Gastrocnemius medialis (tissue), 4 donors: ENCODE measurements around the gene RASAL3. TPM values are rescaled to one million over a fixed set of nuclear protein-coding genes. Genes with fewer than 3 reads are reported as not detected.
A peak's percentile ranks its signal among the peaks of the same experiment; 100 is the strongest.

Source experiments
- ATAC-seq, 2 donors: fragments of 150-250 bp; one replicate each; pipeline ENCODE4 v1.9.1; 2016
- DNase-seq, 2 donors: peaks; one replicate each; pipeline ENCODE4 v3.0.0-alpha.2; 2019
- H3K27ac ChIP-seq, 4 donors: fragments of 200-600 bp; sonication (generic); 1 replicate in 1 of 4; 2 replicates in 3 of 4; pipeline ENCODE4 v1.5.1; 2016 to 2018; ENCODE audit warnings: mild to moderate bottlenecking in 2 of 4, moderate library complexity in 1 of 4
- H3K27me3 ChIP-seq, 3 donors: fragments of 200-600 bp; sonication (generic) in 2 of 3; 1 replicate in 1 of 3; 2 replicates in 2 of 3; pipeline versions ENCODE4 v1.5.1 to v1.6.0; 2016 to 2019; ENCODE audit warnings: mild to moderate bottlenecking in 1 of 3, moderate library complexity in 1 of 3
- H3K36me3 ChIP-seq, 2 donors: fragments of 200-600 bp; sonication (generic) in 1 of 2; one replicate each; pipeline ENCODE4 v1.5.1; 2017 to 2018
- H3K4me1 ChIP-seq, 2 donors: fragments of 200-600 bp; sonication (generic) in 1 of 2; one replicate each; pipeline ENCODE4 v1.5.1; 2016 to 2017; ENCODE audit warnings: mild to moderate bottlenecking in 2 of 2
- H3K4me3 ChIP-seq, 4 donors: fragments of 200-600 bp; sonication (generic) in 3 of 4; 1 replicate in 1 of 4; 2 replicates in 3 of 4; pipeline ENCODE4 v1.5.1; 2016 to 2019; ENCODE audit warnings: mild to moderate bottlenecking in 2 of 4
- H3K9me3 ChIP-seq, 3 donors: fragments of 200-600 bp; sonication (generic) in 2 of 3; 1 replicate in 1 of 3; 2 replicates in 2 of 3; pipeline ENCODE4 v1.5.1; 2016 to 2019
- POLR2A ChIP-seq, 2 donors: fragments of 450-650 bp; IDR thresholded peaks; one replicate each; pipeline ENCODE4 v1.6.1; 2017; ENCODE audit warnings: antibody characterized with exemption in 2 of 2, mild to moderate bottlenecking in 2 of 2, moderate library complexity in 2 of 2
- in situ Hi-C, 4 donors: fragments of 200-750 bp; cut with MboI; loops; one replicate each; pipeline versions ENCODE4 v1.15.0 to v1.8.0; 2017; ENCODE audit warnings: low sequenced_read_pairs in 4 of 4
- intact Hi-C: fragments of 100-400 bp; cut with DNase I; formaldehyde crosslinking; loops from one replicate; pipeline ENCODE4 v1.15.1; 2023; ENCODE audit warnings: low total_unique reads
- total RNA-seq, 4 donors: library from RNA; depleted of rRNA; stranded (reverse); fragments of >200 nt; gene quantifications; one replicate each; pipeline versions ENCODE4 v1.1.0 to v1.2.3, GENCODE V29; 2016
- TF ChIP-seq, protein P1 (sequence below), 5 experiments: fragments of 450-650 bp in 3 of 5; fragments of 200-600 bp in 2 of 5; sonication (generic) in 2 of 5; IDR thresholded peaks in 4 of 5; conservative IDR thresholded peaks in 1 of 5; 1 replicate in 4 of 5; 2 replicates in 1 of 5; pipeline ENCODE4 v1.5.1; 2016 to 2019; ENCODE audit warnings: antibody characterized with exemption in 5 of 5, mild to moderate bottlenecking in 3 of 5, moderate library complexity in 3 of 5

The RASAL3 gene
- total RNA-seq, 4 donors from 2014 or later = 0.36 to 1.6 (median 0.38) TPM; not detected in 1

DNA sequence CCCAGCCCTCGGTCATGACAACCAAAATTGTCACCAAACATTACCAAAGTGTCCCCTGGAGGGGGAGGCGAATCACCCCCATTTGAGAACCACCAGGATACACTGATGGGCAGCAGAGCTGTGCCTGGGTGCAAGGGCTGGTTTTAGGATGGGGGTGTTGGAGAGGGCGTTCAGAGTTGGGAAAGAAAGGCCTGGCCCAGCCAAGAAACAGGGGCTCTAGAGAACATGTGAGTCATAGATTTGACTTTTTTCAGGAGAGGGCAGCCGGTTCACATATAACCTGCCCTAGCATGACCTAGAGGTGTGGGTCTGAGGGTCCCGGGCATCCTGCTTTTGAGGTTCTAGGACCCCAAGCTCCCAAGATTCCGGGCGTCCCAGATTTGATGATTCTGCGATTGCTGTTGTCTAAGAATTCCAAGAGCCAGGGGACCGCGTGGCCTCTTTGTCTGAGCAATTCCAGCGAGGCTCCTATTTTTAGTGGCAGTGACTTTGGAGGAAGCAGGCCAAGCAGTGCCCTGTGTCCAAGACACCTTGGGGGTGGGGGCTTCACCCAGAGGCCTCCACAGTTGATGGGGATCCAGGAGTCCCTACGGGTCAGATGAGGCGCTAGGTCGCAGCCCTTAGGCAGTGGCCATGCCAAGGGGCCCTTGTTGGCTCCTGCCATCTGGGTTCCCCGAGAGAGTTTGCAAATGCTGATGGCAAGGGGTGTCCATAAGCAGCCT, 19.7 kb downstream of the RASAL3 start:
- no peak overlapping the region for H3K4me3 ChIP-seq
- no peaks in the 10 kb centered on the region for H3K27me3 ChIP-seq
- peak overlapping the region; percentile 97 to 99 (median 98) for H3K27ac ChIP-seq
- intact Hi-C loops = loop anchor here (2.0 to 10.0 kb wide), 4 partner anchors 32 to 880 kb away; partner anchors contain the start of gene BRD4
- H3K9me3 ChIP-seq = no peaks in the 10 kb centered on the region
- H3K4me1 ChIP-seq = peaks cover 43 to 47% of the 10 kb centered on the region in 2 donors
- H3K36me3 ChIP-seq = no peaks in the 10 kb centered on the region
- peak; percentile 70 to 81 for DNase-seq
- ATAC-seq = peak; percentile 66 to 70
- peak in 1 of 2 donors; percentile 9 for TF ChIP-seq POLR2A (IDR thresholded peaks at IDR 0.05)
- TF ChIP-seq, protein P1, sequence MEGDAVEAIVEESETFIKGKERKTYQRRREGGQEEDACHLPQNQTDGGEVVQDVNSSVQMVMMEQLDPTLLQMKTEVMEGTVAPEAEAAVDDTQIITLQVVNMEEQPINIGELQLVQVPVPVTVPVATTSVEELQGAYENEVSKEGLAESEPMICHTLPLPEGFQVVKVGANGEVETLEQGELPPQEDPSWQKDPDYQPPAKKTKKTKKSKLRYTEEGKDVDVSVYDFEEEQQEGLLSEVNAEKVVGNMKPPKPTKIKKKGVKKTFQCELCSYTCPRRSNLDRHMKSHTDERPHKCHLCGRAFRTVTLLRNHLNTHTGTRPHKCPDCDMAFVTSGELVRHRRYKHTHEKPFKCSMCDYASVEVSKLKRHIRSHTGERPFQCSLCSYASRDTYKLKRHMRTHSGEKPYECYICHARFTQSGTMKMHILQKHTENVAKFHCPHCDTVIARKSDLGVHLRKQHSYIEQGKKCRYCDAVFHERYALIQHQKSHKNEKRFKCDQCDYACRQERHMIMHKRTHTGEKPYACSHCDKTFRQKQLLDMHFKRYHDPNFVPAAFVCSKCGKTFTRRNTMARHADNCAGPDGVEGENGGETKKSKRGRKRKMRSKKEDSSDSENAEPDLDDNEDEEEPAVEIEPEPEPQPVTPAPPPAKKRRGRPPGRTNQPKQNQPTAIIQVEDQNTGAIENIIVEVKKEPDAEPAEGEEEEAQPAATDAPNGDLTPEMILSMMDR (IDR thresholded peaks at IDR 0.05 in 4 of 5, conservative IDR thresholded peaks at IDR 0.05 in 1 of 5) = no peak
- in situ Hi-C loops = loop anchor here in 2 of 4 donors (25.0 kb wide), 1 partner anchor 182 kb away; no protein-coding TSS in a partner anchor

DNA sequence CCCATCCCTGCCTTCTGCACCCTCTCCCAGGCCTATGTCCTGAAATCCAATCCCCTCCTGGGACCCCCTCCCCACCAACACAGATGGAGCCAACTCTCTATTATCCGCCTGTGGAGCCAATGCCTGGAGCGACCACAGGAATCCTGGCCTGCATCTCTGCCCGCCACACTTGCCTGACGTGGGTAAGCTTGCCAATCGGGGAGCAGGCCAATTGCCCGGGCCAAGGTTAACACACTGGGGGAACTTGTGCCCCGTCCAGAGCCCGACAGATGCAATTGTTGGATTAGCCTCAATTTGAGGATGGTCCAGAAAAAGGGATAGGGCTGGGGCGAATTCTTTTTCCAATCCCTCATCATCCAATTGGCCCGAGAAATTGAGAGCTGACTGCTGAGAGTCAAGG, 20.5 kb downstream of the RASAL3 start:
- peak; percentile 47 to 86 for DNase-seq
- peak; percentile 24 to 46 for ATAC-seq
- no peaks in the 10 kb centered on the region for H3K9me3 ChIP-seq
- intact Hi-C loops (loop anchor here (2.0 to 10.0 kb wide), 2 partner anchors 31 to 879 kb away; no protein-coding TSS in a partner anchor), in situ Hi-C loops (loop anchor here in 2 of 4 donors (25.0 kb wide), 1 partner anchor 182 kb away; no protein-coding TSS in a partner anchor)
- TF ChIP-seq, protein P1 (IDR thresholded peaks at IDR 0.05 in 4 of 5, conservative IDR thresholded peaks at IDR 0.05 in 1 of 5) = no peak
- no peak for TF ChIP-seq POLR2A (IDR thresholded peaks at IDR 0.05)
- no peak overlapping the region for H3K4me3 ChIP-seq
- H3K27me3 ChIP-seq = no peaks in the 10 kb centered on the region
- H3K36me3 ChIP-seq = no peaks in the 10 kb centered on the region
- peak overlapping the region; percentile 97 to 99 (median 98) for H3K27ac ChIP-seq
- H3K4me1 ChIP-seq = peaks cover 40 to 44% of the 10 kb centered on the region in 2 donors

DNA sequence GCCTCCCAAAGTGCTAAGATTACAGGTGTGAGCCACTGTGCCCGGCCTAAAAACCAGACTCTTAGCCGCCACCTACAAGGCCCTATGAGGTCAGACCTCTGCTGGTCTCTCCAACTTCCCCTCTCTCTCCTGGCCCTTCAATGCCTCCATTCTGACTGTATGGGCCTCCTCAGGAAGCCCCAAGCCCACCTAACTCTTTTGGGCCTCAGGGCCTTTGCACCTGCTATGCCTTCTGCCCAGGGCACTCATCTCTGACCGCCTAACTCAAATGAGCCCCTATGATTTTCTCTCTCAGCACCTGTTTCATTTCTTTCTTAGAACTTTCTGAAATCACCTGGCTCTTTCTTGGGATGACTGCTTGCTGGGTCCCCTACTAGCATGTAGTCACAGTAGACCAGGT, 21.0 kb downstream of the RASAL3 start:
- Histone ChIP-seq H3K36me3 (no peaks in the 10 kb centered on the region), H3K27ac (peak overlapping the region; percentile 97 to 99 (median 98))
- intact Hi-C loops = loop anchor here (10.0 kb wide), 1 partner anchor 879 kb away; no protein-coding TSS in a partner anchor

DNA sequence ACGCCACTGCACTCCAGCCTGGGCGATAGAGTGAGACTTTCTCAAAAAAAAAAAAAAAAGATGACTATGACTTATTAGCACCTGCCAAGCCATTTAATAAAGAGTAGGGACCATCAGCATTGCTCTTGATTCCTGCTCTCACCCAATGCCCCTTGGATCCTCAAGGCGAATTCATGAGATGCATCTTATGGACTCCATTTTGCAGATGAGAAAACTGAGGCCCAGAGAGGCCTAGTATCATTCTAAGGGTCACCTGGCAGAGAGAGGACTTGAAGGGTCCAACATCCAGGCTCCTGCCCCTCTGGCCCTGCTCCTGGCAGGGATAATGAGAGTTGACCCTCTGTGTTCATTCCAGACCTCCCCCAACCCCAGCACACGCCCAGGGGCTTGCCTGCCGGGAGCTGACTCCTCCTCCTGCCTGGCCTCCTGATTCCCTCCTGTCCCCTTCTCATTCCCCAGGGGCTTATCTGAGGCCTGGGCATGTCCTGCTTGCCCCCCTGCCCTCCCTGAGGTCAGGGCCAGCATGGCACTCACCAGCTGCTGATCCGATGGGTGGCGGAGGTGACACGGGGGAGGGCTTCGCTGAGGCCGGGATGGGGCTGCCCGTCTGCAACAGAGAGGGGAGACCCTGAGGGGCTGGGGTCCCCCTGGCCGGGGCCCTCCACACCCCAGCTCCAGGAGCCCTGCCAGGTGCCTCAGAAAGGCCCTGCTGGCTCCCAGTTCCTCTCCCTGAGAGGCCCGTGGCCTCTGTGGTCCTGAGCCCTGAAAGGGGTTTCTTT, 22.0 kb downstream of the RASAL3 start:
- intact Hi-C loops (loop anchor here (10.0 kb wide), 1 partner anchor 878 kb away; no protein-coding TSS in a partner anchor), in situ Hi-C loops (loop anchor here in 2 of 4 donors (25.0 kb wide), 1 partner anchor 180 kb away; no protein-coding TSS in a partner anchor)
- H3K36me3 ChIP-seq = no peaks in the 10 kb centered on the region
- TF ChIP-seq, protein P1 (IDR thresholded peaks at IDR 0.05 in 4 of 5, conservative IDR thresholded peaks at IDR 0.05 in 1 of 5) = no peak
- no peak for TF ChIP-seq POLR2A (IDR thresholded peaks at IDR 0.05)
- peaks cover 39 to 42% of the 10 kb centered on the region in 2 donors for H3K4me1 ChIP-seq
- DNase-seq (peak in 1 of 2 donors; percentile 12), ATAC-seq (no peak)
- H3K4me3 ChIP-seq = no peak overlapping the region
- no peaks in the 10 kb centered on the region for H3K9me3 ChIP-seq
- no peaks in the 10 kb centered on the region for H3K27me3 ChIP-seq
- no peak overlapping the region for H3K27ac ChIP-seq

More for the DNA sequence above, 21.0 kb downstream of the RASAL3 start:
- TF ChIP-seq POLR2A (IDR thresholded peaks at IDR 0.05) = no peak
- TF ChIP-seq, protein P1 (IDR thresholded peaks at IDR 0.05 in 4 of 5, conservative IDR thresholded peaks at IDR 0.05 in 1 of 5) = no peak
- Histone ChIP-seq H3K4me3 (no peak overlapping the region), H3K9me3 (no peaks in the 10 kb centered on the region), H3K27me3 (no peaks in the 10 kb centered on the region), H3K4me1 (peaks cover 36 to 42% of the 10 kb centered on the region in 2 donors)
- in situ Hi-C loops = loop anchor here in 2 of 4 donors (25.0 kb wide), 1 partner anchor 181 kb away; no protein-coding TSS in a partner anchor
- ATAC-seq (no peak), DNase-seq (peak in 1 of 2 donors; percentile 21)
